GM23338 (cell line): ENCODE data around the gene TSPEAR. TPM values are rescaled to one million over a fixed set of nuclear protein-coding genes. Genes with fewer than 3 reads are reported as not detected.

ENCODE experiments used
- CTCF ChIP-seq, 2 experiments: fragments of 200-600 bp in 1 of 2; sonication (generic) in 1 of 2; conservative IDR thresholded peaks; 2 replicates each; pipeline versions ENCODE4 v1.5.1 to v1.6.1; 2016 to 2017; ENCODE audit warnings: antibody characterized with exemption in 2 of 2, low read depth in 2 of 2, mild to moderate bottlenecking in 2 of 2, moderate library complexity in 1 of 2
- ETS1 ChIP-seq: IDR thresholded peaks from 2 replicates; pipeline ENCODE4 v1.6.1; 2016; ENCODE audit warnings: antibody characterized with exemption
- EZH2phosphoT487 ChIP-seq: fragments of 200-600 bp; sonication (generic); IDR thresholded peaks from one replicate; pipeline ENCODE4 v1.8.1; 2018; ENCODE audit warnings: antibody characterized with exemption; ENCODE audit not compliant: unreplicated experiment
- JUNB ChIP-seq: IDR thresholded peaks from one replicate; pipeline ENCODE4 v1.6.1; 2016; ENCODE audit warnings: antibody characterized with exemption; ENCODE audit not compliant: unreplicated experiment
- STAT1 ChIP-seq: IDR thresholded peaks from one replicate; pipeline ENCODE4 v1.6.1; 2016; ENCODE audit warnings: antibody characterized with exemption; ENCODE audit not compliant: unreplicated experiment
- ZNF114 ChIP-seq: fragments of 250-450 bp; sonication (Bioruptor Pico); IDR thresholded peaks from 2 replicates; pipeline ENCODE4 v1.5.0; 2020; ENCODE audit warnings: mild to moderate bottlenecking, moderate library complexity
- ZNF462 ChIP-seq: fragments of 250-450 bp; sonication (Bioruptor Pico); IDR thresholded peaks from 2 replicates; pipeline ENCODE4 v1.5.0; 2020; ENCODE audit warnings: mild to moderate bottlenecking, moderate library complexity
- polyA plus RNA-seq: library from polyadenylated mRNA; unstranded; fragments of >200 nt; fragmentation: Nextera tagmentation; extraction: Ambion mirVana; gene quantifications from 2 replicates; pipeline ENCODE4 v1.2.1, GENCODE V29; 2016
- total RNA-seq: library from RNA; depleted of rRNA; stranded (reverse); fragments of >200 nt; shearing (Covaris generic); gene quantifications from 2 replicates; pipeline ENCODE4 v1.2.3, GENCODE V29; 2014

TSPEAR gene
- total and polyA plus RNA-seq, 2 experiments from 2014 or later = 0.35 to 0.92 TPM

- TF ChIP-seq ZNF462 = no peak
- TF ChIP-seq ZNF114 (CRISPR knock-in tag) = no peak
- TF ChIP-seq CTCF (conservative IDR thresholded peaks at IDR 0.05; ENCODE audit: low read depth in 2 of 2) = no peak
- no peak for TF ChIP-seq ETS1
- TF ChIP-seq STAT1 = no peak
- TF ChIP-seq JUNB = no peak
- no peak for TF ChIP-seq EZH2phosphoT487
Observed at GRCh38 chr21:44466351-44466954, 244.9 kb downstream of the TSPEAR start (continued).
